HL-60 (cell line): ENCODE results near the gene CYB561A3.

Experiments used
- GABPA ChIP-seq: IDR thresholded peaks from 2 replicates; pipeline ENCODE4 v1.6.1; 2012; ENCODE audit warnings: low read depth
- TF ChIP-seq, protein P1 (sequence below): IDR thresholded peaks from 2 replicates; pipeline ENCODE4 v1.6.1; 2012; ENCODE audit warnings: low read depth; ENCODE audit not compliant: insufficient replicate concordance
- TF ChIP-seq, protein P2 (sequence below): IDR thresholded peaks from one replicate; pipeline ENCODE4 v1.5.1; 2011; ENCODE audit warnings: low read length, control low read depth, inconsistent platforms; ENCODE audit not compliant: insufficient read depth

DNA sequence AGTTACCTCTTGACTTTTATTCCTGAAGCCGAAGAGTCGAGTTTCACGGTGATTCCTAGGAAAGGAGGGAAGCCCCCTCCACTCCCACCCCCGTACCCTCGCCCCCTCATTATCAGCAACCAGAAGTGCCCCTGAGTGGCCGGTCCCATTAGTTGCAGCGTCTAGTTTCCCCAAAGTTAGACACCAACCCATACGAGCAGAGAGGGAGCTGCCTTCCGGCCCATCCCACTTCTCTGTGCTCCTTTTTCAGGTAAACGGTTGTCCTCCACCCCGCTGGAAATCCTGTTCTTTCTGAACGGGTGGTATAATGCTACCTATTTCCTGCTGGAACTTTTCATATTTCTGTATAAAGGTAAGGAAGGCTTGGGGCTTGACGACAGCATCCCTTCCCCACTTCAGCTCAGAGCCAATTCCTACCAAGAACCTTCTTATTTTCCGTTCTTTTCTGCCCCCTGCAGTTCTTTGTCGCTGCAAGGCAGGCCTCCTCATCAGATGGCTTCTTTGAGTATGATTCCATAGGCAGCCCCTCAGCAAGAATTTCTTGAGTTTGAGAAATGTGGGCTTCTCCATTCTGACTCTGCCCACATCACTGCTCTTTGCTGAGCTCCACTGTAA, 31.4 kb upstream of the CYB561A3 start:
- TF ChIP-seq, protein P1, sequence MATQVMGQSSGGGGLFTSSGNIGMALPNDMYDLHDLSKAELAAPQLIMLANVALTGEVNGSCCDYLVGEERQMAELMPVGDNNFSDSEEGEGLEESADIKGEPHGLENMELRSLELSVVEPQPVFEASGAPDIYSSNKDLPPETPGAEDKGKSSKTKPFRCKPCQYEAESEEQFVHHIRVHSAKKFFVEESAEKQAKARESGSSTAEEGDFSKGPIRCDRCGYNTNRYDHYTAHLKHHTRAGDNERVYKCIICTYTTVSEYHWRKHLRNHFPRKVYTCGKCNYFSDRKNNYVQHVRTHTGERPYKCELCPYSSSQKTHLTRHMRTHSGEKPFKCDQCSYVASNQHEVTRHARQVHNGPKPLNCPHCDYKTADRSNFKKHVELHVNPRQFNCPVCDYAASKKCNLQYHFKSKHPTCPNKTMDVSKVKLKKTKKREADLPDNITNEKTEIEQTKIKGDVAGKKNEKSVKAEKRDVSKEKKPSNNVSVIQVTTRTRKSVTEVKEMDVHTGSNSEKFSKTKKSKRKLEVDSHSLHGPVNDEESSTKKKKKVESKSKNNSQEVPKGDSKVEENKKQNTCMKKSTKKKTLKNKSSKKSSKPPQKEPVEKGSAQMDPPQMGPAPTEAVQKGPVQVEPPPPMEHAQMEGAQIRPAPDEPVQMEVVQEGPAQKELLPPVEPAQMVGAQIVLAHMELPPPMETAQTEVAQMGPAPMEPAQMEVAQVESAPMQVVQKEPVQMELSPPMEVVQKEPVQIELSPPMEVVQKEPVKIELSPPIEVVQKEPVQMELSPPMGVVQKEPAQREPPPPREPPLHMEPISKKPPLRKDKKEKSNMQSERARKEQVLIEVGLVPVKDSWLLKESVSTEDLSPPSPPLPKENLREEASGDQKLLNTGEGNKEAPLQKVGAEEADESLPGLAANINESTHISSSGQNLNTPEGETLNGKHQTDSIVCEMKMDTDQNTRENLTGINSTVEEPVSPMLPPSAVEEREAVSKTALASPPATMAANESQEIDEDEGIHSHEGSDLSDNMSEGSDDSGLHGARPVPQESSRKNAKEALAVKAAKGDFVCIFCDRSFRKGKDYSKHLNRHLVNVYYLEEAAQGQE, result no peak
- 0 out of 2 replicates have a peak, but pooled peaks have one; percentile 13 for TF ChIP-seq GABPA
- TF ChIP-seq, protein P2, sequence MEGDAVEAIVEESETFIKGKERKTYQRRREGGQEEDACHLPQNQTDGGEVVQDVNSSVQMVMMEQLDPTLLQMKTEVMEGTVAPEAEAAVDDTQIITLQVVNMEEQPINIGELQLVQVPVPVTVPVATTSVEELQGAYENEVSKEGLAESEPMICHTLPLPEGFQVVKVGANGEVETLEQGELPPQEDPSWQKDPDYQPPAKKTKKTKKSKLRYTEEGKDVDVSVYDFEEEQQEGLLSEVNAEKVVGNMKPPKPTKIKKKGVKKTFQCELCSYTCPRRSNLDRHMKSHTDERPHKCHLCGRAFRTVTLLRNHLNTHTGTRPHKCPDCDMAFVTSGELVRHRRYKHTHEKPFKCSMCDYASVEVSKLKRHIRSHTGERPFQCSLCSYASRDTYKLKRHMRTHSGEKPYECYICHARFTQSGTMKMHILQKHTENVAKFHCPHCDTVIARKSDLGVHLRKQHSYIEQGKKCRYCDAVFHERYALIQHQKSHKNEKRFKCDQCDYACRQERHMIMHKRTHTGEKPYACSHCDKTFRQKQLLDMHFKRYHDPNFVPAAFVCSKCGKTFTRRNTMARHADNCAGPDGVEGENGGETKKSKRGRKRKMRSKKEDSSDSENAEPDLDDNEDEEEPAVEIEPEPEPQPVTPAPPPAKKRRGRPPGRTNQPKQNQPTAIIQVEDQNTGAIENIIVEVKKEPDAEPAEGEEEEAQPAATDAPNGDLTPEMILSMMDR, result no peak
